Peyer's patch (tissue), 4 donors: ENCODE data around the gene ADK.

ENCODE experiments used
- CTCF ChIP-seq, 6 experiments: fragments of 450-650 bp in 4 of 6; fragments of 200-600 bp in 2 of 6; sonication (generic) in 1 of 6; IDR thresholded peaks; one replicate each; pipeline ENCODE4 v1.5.1; 2017 to 2019; ENCODE audit warnings: antibody characterized with exemption in 6 of 6, mild to moderate bottlenecking in 3 of 6, moderate library complexity in 1 of 6
- POLR2A ChIP-seq, 2 donors: fragments of 450-650 bp; IDR thresholded peaks; one replicate each; pipeline ENCODE4 v1.5.1; 2017; ENCODE audit warnings: antibody characterized with exemption in 2 of 2, mild to moderate bottlenecking in 2 of 2, moderate library complexity in 2 of 2

- TF ChIP-seq CTCF (IDR thresholded peaks at IDR 0.05), result no peak
- TF ChIP-seq POLR2A (IDR thresholded peaks at IDR 0.05), result no peak
Observed at GRCh38 chr10:74363727-74364126, 212.7 kb downstream of the ADK start.
